GM18907 (cell line): Measurements from ENCODE around the gene NDUFA6.
"Not testable (repeated sequence)": the region's sequence is repeated elsewhere in the genome, so short reads cannot be mapped to it uniquely, and the experiment has no call there.

Experiments used
- ATAC-seq: cut with Tn5 transposase; IDR thresholded peaks from one replicate; pipeline ENCODE4 v1.9.1; 2021; ENCODE audit warnings: mild to moderate bottlenecking, moderate library complexity; ENCODE audit not compliant: unreplicated experiment

The NDUFA6 gene

GRCh38 chr22:42114721-42115120 is 24.1 kb upstream of the NDUFA6 start:
- no peak for ATAC-seq

GRCh38 chr22:42112793-42113192 is 22.2 kb upstream of the NDUFA6 start:
- not testable (repeated sequence) for ATAC-seq

DNA sequence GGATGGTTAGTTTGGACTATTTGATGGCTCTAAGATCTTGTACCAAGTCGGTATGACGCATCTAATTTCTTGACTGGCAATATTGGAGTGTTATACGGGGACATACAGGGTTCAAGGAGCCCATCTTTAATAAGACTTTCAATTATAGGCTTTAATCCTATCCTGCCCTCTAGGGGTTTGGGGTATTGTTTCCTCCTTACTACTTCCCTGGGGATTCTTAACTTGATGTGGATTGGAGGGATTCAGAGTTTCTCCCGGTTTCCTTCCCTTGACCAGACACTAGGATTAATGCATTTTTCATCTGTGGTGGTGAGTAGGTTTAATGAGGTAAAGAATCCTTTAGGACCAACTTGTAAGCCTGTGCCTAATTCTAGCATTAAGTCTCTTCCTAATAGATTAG is 21.2 kb upstream of the NDUFA6 start:
- ATAC-seq = no peak

- ATAC-seq = no peak
Measured at GRCh38 chr22:42108848-42109247, 18.3 kb upstream of the NDUFA6 start.

DNA sequence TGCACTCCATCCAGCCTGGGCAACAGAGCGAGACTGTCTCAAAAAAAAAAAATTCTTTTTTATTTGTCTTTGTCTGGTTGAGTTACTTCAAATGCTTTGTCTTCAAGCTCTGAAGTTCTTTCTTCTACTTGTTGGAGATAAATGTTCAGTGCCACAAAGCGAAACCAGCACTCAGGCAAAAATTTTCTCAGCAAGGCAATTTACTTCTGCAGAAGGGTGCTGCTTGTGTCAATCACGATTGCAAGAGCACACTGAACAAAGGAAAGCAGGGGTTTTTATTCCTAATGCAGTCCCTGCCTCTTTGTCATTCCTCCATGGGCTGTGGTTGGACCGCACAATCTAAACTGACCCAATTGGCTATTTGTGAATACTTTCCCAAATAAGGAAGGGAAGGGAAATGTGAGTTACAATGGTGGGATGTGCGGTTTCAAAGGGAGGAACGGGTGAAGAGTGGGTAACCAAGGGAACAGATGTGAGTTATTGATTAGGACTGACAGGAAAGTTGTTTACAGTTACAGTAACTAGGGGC is 13.8 kb upstream of the NDUFA6 start:
- not testable (repeated sequence) for ATAC-seq

DNA sequence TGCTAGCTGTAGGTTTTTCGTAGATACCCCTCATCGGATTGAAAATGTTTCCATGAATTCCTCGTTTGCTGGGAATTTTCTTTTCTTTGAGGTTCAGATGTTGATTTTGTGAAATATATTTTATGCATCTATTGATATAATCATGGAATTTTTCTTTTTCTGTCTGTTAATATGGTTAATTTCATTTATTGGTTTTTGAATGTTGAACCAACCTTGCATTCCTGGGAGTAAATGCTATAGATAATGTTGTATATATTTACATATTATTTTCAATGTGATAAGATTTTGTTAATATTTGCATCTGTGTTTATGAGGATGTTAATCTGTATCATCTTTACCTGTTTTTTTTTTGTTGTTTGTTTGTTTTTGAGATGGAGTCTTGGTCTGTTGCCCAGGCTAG is 10.6 kb upstream of the NDUFA6 start:
- no peak for ATAC-seq

GRCh38 chr22:42091455-42091782 is 847 bp upstream of the NDUFA6 start:
- ATAC-seq = no peak

DNA sequence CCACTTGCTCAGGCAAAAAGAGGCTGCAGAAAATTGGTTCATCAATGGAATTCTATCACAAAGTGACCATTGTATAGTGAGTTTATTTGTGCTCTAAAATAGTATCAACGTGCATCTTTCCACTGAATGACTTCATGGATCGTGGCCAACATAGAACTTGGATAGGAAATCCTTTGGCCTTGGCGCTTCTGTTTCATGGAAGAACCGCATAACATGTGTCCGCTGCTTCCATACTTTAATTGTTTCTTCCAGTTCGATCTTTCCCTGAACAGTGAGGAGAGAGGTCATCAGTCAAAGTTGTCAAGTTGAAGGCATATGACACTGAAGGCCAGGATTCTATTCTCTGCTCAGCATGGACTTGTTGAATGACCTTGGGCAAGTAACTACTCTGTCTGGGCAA is 4.5 kb downstream of the NDUFA6 start:
- ATAC-seq = no peak

- ATAC-seq = no peak
Measured at GRCh38 chr22:42084874-42085273, 5.7 kb downstream of the NDUFA6 start.

DNA sequence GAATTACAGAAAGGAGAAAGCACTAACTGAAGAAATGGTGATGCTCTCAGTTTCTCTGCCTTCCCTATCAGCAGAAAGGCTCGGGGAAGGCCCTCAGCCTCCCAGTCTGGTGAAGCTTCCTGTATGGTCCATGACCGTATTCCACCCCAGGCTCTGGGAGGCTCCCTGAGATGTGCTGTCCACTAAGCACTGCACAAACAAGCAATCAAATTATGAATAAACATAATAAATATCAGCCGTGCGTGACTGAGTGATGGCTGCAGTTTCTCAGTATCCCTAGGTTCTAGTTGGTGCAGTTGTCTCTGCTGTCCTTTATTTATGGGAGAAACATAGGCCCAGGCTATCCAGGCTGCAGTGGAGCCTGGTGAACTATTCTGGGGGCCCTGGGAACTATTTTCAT is 7.5 kb downstream of the NDUFA6 start:
- no peak for ATAC-seq

GRCh38 chr22:42080287-42080686 is 10.3 kb downstream of the NDUFA6 start:
- ATAC-seq = no peak

DNA sequence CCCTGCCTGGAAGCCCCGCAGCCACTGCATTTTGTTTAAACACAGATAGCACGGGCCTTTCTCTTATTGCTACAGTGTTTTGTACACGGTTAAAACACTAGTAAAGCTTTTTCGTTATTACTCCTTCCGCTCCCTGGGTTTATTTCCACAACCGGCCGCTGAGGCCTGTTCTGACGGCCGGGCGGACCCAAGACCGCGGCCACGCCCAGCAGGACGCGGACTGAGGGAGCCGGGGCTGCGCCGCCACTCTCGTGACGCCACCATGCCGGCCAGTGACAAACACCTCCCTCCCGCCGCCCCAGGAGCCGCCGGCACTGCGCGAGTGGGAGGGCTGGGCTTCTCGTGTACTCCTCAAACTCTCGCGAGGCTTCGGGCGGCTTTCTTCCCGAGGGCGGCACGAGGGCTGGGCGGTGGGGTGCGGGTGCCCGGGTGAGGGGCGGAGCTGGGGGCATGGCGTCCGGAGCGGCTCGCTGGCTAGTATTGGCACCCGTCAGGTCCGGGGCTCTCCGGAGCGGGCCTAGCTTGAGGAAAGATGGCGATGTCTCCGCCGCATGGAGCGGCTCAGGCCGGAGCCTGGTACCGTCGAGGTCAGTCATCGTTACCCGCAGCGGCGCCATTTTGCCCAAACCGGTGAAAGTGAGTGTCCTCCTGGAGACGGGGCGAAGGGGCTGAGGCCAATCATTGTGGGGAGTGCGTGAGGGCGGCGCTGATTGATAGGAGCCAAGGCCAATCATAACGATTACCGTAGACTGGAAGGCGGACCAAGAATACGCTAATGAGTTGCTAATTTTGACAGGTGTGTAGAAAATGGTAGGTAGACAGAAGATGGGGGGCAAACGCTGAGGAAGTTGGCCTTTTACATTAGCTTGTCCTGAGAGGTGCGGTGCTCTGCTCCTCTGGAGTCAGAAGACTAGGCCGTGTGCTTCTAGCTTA is 11.0 kb downstream of the NDUFA6 start, which contains the start of gene SMDT1:
Gene SMDT1 (plus strand): TSS at position 382 of the 933 bp plus-strand sequence. CDS start 69 bp downstream, at position 451.
- ATAC-seq = peak; percentile 80

- peak; percentile 2 for ATAC-seq
Measured at GRCh38 chr22:42078469-42079318, 11.9 kb downstream of the NDUFA6 start.

DNA sequence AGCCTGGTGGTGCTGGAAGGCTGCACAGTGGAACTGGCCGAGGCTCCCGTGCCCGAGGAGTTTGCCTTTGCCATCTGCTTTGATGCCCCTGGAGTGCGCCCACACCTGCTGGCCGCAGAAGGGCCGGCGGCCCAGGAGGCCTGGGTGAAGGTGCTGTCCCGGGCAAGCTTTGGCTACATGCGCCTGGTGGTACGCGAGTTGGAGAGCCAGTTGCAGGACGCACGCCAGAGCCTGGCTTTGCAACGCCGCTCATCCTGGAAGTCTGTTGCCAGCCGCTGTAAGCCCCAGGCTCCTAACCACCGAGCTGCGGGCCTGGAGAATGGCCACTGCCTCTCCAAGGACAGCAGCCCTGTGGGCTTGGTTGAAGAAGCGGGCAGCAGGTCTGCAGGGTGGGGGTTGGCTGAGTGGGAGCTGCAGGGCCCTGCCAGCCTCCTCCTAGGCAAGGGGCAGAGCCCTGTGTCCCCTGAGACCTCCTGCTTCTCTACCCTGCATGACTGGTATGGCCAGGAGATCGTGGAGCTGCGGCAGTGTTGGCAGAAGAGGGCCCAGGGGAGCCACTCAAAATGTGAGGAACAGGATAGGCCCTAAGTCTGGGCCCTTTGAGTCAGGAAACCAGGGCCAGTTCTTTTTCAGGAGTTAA is 13.0 kb downstream of the NDUFA6 start:
- ATAC-seq = no peak

GRCh38 chr22:42076764-42077485 is 13.6 kb downstream of the NDUFA6 start:
- ATAC-seq = no peak

- no peak for ATAC-seq
Measured at GRCh38 chr22:42074846-42075676, 15.5 kb downstream of the NDUFA6 start.

- ATAC-seq = no peak
Measured at GRCh38 chr22:42074132-42074811, 16.3 kb downstream of the NDUFA6 start, which contains the start of gene PHETA2. Gene PHETA2 (plus strand): TSS chr22:42074248. CDS start chr22:42077294, 3,046 bp downstream.

DNA sequence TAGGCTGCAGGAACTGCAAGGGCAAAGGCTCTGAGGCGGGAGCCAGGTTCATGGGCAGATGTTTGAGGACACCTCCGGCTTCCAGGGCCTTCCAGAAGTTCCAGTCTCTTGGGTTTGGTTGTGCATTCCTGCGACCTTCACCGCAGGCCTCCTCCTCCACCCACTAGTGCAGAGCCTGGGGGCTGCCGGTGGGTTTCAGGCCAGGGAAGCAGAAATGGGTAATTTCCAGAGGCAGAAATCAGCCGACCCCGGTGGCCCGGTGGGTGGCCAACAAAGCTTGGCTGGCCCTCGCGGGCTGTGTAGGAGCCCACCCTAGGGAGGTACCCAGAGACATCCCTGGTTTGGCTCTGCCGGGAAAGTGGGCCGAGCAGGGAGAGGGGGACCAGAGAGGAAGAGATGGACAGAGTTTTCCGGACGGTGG is 16.9 kb downstream of the NDUFA6 start:
- no peak for ATAC-seq
